T-helper 2 cell (primary cell): ENCODE data around the gene PCSK2.
"Not testable (repeated sequence)": the region's sequence is repeated elsewhere in the genome, so short reads cannot be mapped to it uniquely, and the experiment has no call there.

Experiments
- DNase-seq, 5 experiments: peaks; one replicate each; pipeline versions ENCODE4 v3.0.0 to v3.0.0-alpha.2; 2012 to 2022
- total RNA-seq, 2 donors: gene quantifications; one replicate each; lab custom pipeline; 2026; lab: John Stamatoyannopoulos, UW

PCSK2 gene, protein sequence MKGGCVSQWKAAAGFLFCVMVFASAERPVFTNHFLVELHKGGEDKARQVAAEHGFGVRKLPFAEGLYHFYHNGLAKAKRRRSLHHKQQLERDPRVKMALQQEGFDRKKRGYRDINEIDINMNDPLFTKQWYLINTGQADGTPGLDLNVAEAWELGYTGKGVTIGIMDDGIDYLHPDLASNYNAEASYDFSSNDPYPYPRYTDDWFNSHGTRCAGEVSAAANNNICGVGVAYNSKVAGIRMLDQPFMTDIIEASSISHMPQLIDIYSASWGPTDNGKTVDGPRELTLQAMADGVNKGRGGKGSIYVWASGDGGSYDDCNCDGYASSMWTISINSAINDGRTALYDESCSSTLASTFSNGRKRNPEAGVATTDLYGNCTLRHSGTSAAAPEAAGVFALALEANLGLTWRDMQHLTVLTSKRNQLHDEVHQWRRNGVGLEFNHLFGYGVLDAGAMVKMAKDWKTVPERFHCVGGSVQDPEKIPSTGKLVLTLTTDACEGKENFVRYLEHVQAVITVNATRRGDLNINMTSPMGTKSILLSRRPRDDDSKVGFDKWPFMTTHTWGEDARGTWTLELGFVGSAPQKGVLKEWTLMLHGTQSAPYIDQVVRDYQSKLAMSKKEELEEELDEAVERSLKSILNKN
- 0 reads per million in 2 donors for total RNA-seq

DNA sequence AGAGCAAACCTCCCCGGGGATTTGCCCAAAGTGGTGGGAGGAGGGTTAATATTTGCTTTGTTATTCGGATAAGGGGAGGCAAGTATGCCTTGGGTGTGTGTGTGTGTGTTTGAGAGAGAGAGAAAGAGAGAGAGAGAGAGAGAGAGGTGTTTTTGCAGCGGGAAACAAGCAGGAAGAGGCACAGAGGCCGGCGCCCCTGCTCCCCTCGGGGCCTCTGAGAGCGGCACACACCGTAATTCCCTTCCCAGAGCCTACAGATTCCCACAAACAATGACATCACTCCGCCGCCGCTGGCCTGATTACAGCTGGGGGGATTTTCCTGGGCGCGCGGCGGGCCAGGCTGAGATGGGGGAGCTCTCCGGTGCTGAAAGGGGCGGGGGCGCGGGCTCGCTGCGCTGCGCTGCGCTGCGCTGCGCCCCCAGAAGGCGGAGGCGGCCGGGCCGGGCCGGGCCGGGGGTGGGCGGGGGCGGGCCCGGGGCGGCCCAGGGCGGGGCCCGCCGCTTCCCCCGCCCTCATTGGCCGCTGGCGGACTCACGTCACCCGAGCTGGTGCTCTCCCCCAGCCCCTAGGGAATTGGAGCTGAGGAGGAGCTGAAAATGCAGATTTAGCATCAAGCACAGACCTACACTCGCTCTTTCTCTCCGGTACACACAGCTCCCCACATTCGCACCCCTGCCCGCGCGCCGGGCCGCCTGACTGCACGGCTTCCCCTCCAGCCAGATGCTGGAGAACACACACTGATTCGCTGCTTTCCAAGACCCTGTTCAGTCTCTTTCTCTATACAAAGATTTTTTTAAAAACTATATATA lies at the start of gene PCSK2:
Gene PCSK2 (plus strand): TSS at position 631 of the 809 bp plus-strand sequence. CDS start 266 bp downstream, outside the sequence.
- DNase-seq: peak in 1 of 5 experiments; percentile 7

DNA sequence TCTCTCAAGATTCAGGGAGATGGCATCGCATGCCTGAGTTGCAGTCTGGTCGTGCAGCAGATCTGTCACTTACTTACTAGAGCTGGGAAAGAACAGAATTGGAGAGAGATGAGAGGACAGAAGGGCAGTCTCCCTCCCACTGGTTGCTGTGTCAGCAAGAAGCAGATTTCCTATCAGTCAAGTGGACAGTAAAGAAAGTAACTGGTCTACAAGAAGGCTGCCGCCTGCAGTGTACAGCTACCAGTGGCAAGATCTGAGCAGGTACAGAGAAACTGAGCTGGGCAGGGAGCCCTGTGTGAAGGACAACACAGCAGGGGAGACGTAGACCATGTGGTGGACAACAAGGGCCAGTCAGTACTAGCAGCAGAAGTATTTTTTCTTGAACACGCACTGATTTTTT lies 49.5 kb upstream of the PCSK2 start:
- DNase-seq: no peak

DNA sequence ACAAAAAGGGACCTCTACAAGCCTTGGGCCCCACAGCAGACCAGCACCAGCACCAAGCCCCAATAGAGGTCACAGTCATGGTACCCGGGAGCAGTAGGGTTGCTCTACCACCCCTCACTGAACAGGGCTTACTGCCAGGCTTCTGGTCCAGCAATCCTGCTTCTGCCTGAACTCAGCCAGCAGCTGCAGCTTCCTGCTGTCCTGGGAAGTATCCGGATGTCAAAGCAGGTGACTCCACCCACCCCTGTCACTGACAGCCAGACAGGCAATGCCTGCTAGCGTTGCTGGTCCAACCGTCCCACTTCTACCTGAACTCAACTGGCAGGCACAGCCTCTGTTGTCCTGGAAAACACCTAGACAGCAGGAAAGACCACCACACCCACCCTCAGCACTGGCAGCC lies 47.0 kb upstream of the PCSK2 start:
- DNase-seq: no peak

DNA sequence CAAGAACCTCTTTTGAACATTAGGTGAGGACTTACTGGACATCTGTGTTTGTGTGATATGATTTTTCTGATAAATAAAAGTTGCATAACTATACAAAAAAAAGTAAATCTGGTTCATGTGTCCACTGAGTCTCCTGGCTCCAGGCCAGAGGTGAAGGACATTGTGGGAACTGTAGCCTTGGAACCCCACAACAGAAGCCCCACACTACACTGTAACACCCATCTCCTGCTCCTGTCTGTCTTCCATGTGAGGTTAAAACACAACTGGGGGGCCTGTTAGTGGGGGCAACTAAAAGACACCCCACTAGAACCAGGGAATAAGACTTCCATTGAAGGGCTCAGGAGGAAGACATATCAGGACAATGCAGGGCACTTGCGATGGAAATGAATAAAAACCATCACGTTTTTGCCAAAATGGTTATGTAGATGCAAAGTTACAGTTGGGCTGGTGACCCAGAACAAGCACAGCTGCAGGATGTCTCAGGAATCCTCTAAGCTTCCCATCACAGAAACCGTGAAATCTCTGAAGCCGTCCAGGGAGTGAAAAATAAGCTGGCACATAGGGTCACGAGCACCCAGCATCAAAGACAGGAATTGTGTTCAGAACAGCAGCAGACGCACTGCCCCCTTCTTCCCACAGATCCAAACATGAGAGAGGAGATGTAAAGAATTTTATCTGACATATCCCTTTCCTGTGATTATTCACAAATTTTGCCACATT lies 36.7 kb upstream of the PCSK2 start:
- DNase-seq: no peak

DNA sequence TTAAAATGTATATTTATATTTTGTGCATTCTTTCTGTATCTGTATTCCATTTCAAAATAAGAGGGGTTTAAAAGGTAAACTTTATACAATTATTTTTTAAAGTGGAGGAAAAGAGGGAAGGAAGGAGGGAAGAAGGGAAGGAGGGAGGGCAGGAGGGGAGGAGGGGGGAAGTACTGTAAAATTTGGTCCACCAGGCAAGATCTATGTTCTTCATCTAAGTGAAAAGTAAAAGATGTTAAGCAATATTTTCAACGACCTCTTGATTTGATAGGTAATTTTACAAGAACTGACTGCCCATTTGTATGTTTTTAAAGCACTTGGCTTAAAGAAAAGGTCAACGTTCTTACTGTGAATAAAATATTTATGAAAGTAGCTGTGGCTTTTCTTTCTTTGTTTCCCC lies 29.8 kb upstream of the PCSK2 start:
- no peak for DNase-seq

DNA sequence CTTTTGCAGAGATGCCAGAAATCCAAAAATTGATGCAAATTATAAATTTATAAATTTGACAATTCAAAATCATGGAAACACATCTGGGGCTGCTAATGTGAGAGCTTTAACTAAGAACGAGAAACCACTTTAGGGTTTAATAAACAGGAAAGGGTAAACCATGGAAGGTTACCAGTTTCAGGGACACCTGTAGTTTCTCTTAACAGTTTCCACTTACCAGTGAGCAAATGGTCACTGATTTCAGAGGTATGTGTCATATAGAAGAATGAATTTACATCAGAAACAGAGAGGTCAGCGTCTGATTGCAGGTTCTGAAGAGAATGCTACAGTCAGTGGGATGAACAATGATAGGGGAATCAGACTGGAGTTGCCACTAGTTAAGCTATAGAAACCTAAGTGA lies 24.8 kb upstream of the PCSK2 start:
- DNase-seq: no peak

DNA sequence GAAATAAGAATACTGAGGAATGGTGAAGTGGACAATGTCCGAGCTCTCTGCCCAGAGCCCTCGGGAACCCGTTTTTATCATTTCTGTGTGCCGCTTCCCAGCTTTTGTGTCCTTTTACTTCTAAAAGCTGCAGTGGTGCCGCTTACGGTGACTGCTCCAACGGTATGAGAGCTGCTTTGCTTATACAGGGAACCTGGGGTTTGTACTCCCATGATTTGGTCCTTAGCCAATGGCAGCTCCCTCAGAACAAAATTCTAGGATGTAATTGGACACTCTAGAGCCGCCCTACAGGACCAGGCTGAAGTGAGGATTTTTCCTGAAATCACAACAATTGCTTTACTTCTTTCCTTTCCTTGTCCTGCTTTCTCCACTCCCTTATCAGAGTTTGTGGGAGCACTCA lies 24.2 kb upstream of the PCSK2 start:
- DNase-seq: no peak

DNA sequence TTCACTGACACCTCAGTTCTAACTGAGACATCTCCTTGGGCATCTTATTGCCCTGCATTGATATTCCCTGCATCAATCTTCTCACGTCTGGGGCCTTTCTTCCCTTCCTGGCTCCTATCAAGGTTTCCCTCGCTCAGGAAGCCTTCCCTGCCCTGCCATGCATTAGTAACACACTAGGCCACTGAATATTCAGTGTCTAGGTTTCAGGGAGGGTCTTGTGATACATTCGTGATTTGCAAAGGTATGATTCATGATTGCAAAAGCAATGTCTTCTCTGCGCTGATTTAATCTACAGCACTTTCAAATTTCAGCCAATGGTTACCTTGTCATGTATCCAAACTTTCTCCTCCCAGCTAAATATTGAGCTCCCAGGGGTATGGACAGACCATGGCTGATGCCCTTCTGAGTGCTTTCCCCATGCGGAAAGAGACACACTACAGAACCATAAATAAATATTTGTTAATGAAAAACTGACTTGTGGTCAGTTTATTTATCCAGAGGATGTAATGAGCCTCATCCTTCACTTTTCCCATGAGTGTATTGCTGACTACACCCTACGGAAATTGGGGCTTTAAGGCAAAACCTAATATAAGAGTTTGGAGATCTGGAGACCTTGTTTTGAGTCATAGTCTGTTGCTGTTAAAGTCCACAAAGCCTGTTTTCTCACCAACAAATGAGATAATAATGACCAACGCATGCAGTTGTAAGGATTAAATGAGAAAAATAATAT lies 21.6 kb upstream of the PCSK2 start:
- DNase-seq: no peak

DNA sequence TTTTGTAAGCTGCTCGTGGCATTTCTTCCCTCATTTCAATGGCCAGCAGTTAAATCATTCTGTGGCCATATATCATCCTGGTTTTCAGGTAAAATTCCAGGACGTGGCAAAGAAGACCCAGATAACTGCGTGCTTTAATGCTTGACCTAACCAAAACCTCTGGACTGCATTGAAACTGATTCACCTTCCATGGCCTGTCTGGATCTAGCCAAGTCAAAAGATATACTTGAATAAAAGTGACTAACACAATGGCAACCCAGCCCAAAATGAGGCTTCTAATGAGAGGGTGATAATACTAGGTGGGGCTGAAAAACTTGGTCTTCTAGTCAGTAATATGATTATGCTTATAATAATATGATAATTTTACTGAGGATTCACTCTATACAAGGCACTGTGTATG lies 16.5 kb upstream of the PCSK2 start:
- DNase-seq: no peak

DNA sequence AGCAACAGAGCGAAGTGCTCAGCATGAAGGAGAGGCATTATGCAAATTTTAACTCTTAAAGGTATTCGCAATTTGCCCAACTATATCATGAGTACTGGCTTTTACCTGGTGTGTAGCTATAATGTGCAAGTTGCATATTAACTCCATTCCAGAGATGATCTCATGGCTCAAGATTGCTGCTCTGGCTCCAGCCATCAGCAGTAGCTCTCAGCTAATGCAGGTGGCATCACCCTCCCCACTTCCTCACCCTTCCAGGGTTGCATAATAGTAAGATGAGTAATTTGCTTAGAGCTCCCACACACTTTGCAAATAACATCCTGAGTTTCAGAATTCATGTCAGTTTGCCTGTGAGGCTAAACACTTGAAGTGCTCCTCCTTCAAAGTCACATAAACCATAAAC lies 15.9 kb upstream of the PCSK2 start:
- DNase-seq: no peak

DNA sequence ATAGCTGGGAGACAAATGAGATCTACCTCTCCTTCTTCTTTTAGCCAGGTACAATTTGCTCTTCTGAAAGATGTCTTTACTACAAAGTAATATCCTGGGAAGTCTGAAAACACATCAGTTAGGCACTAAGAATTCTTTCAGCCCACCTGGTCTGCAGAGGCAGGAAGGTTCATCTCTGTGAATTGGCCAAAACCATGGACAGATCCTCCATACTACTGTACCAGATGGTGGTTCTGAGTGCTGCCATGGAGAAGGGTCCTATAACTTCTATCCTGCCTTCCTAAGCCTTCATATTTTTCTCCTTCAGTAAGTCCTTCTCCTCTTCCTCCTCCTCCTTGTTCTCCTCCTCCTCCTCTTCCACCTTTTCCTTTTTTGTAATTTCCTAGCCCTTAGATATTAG lies 11.7 kb upstream of the PCSK2 start:
- DNase-seq: no peak

DNA sequence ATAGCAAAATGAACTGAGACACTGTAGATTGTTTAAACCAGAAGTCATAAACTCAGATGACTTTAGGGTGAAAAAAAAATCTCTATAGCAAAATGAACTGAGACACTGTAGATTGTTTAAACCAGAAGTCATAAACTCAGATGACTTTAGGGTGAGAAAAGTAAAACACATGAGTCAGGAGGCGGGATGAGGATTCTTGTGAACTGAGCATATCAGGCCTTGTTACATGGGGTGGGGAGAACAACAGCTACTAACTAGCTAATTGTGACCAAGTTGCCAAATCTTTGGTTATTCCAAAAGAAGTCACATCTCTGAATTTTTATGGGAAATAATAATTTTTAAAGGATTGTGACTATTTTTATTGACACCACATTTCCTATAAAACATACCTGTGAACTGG lies 7.0 kb upstream of the PCSK2 start:
- DNase-seq: not testable (repeated sequence)

DNA sequence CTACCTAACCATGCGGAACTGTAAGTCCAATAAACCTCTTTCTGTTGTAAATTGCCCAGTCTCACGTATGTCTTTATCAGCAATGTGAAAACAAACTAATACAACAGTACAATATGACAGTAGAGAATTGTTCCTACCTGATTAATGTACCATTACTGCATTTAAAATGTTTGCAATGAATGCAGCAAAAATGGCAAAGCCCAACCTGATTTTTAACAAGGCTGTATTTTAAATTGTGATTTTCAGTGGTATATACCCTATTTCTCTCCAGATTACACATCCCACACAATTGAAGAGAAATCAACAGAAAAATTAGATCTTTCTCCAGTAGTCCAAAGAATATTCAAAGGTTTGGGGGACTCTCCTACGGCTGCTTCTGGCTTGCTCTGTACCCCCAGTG lies 3.3 kb upstream of the PCSK2 start:
- DNase-seq: no peak

DNA sequence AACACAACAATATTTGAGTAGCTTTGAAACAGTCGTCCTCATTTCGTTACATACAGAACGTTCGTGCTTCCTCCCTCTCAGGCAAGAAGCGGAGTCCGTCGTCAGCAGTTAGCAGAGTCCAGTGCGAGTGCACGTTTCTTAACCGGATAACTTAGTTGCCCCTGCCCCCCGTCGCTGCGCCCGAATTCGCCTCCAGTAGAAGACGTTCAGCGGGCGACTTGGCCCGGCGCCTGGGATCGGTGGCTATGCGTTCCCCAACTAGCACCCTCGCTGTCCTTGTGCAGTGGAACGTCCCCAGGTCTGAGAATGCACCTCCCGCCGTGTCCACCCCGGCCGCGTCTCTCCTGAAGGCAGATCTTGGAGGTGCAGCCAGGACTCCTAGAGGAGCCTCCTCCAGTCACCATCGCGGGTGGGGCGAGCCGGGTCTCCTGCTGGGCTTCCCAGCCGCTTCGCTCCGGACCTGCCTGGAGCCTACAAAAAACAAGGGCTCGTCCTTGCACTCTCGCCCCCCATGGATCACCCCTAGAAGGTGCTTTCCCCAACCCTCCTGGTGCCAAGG lies 910 bp upstream of the PCSK2 start:
- no peak for DNase-seq

DNA sequence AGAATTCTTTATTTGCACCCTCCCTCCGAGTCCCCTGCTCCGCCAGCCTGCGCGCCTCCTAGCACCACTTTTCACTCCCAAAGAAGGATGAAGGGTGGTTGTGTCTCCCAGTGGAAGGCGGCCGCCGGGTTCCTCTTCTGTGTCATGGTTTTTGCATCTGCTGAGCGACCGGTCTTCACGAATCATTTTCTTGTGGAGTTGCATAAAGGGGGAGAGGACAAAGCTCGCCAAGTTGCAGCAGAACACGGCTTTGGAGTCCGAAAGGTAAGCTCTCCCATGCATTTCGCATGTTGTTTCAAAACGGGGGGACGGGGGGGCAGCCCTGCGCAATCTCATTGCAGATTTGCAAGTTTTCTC lies 357 bp downstream of the PCSK2 start:
- DNase-seq: no peak

DNA sequence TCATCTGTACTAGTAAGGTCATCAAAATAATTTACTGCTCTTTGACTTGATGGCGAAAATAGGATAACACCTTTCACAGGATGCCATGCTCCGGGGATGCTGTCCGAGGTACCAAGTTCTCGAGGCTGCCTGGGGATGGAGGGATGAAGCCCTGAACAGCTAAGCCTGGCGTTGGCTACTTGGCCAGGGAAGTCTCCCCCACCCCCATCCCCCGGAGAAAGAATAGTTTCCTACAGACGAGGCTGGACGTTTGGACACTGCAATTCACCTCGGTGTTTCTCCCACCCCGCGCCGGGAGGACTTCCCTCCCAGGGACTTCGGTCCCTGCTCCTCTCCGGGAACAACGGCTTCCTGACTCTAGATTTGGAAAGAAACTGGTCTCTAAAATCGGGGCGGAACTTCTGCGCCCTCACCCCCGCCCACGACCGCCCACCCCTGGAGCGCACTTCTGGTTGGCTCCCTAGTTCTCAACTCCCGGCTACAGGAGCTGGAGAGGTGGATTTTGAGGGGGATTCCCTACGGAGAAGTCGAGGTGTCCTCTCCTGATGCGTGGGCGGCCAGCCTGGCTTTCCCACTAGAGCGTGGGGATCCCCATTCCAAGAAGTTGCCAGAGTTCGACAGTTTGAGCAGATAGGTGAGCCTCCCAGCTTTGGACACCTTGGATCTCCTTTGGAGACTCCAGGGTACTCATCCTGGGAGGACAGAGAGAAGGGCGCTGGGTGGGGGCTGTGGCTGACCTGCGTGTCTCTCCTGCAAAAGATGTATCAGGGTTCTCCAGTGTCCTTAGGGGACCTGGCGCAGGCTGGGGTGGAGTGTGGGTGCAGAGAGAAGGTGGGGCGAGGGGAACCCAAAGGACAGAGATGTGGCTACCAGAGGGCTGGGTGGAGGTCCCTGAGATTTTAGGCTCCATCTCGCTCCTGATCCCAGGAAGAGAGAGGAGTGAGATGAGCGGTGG lies 1.1 kb downstream of the PCSK2 start:
- no peak for DNase-seq

DNA sequence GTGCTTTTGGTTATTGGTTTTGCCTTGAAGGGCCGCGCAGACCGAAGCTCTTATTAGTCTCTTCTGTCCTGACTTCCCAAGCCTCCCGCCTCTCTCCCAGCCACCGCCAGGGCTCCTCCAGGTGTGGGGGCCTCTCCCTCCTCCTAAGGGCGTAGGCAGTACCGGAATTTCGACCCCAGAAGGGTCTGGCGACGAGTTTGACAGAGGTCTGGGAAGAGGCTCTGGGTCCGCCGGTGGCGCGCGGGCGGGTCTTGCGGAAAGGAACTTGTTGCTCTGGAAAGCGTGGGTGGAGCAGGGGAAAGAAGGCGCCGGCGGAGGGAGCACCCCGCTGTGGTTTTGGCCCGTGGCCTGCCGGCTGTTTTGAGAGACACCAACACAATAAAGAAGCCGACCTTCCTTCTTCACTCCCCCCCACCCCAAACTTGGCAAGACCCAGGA lies 1.8 kb downstream of the PCSK2 start:
- no peak for DNase-seq

DNA sequence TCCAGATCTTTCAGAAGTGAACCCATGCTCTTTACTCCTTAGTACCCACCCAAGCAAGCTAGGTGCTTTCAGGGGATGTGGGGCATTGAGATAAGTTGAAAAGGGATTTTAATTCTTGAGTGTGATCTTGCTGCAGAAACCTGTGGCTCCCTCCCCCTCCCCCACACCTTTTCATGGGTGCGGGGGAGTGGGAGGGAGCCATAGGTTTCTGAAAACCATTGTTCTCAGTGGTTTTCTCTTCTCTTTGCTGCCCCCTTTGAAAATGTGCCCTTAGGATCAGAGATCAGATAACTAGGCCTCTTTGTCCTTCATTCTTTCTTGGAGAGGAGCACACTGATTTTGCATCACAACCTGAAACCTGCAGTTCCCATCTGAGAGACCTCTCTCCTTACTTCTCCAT lies 2.4 kb downstream of the PCSK2 start:
- no peak for DNase-seq

DNA sequence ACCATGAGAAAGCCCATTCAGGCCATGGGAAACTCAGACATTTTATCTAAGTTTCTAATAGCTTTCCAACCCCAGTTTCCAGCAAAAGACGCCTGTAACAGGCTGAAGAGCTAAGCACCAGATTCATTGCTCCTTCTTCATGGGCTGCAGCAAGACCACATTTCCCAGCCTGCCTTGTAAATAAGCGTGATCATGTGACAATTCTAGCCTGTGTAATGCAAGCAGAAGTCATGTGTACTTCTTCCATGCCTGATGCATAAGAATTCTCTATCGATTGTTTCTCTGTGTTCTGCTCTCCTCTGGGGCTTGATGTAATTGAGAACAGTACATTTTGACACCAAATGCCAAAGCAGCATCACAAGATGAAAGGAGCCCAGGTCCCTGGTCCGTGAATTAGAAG lies 6.8 kb downstream of the PCSK2 start:
- DNase-seq: no peak

DNA sequence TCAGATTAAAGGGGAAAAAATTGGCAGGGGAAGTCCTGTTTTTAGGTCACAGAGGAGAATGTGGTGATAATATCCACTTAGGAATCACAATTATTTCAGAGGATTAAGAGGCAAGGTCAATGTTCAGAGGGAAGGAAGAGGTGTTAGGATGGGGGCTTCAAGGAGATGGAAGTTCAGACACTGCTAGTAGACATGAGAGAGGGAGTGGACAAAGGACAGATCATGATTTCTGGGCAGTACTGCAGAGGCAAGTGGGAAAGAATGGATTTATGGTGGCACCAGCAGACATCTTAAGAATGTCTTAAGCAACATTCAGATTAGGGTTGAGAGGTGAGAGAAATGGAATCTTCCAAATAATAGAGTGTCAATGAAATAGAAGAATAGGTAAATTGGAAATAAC lies 9.9 kb downstream of the PCSK2 start:
- DNase-seq: no peak

DNA sequence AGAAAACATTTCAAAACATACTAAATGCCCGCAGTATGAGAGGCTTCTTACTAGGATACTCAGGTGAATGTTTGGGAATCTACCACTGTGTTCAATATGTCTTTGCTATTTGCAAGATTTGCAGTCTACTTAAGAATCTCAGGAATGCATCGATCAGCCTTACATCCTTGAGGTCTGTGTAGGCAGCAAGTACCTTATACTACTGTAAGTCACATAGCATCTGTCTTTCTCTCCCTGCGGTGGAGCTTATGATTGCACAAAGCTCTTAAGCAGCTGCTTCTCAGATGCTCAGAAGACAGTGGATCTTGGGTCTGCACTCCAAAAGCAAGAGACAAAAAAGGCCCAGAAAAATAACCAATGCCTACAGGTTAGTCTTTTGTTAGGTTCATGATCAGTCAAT lies 21.4 kb downstream of the PCSK2 start:
- DNase-seq: no peak
